Osteoblast (primary cell): ENCODE measurements around the gene SKAP1. TPM values are rescaled to one million over a fixed set of nuclear protein-coding genes. Genes with fewer than 3 reads are reported as not detected.

Source experiments
- DNase-seq: peaks from one replicate; pipeline ENCODE4 v3.0.0; 2011; ENCODE audit warnings: low spot score, mixed read lengths; ENCODE audit not compliant: insufficient read length; ENCODE audit errors: missing footprints
- H2AFZ ChIP-seq: 2 replicates; pipeline ENCODE4 v1.6.0; 2011; ENCODE audit warnings: mild to moderate bottlenecking, low read length
- H3K27ac ChIP-seq: 2 replicates; pipeline ENCODE4 v1.5.1; 2011; ENCODE audit warnings: mild to moderate bottlenecking, low read depth, low read length, moderate library complexity
- H3K27me3 ChIP-seq: 2 replicates; pipeline ENCODE4 v1.6.0; 2012; ENCODE audit warnings: mild to moderate bottlenecking, control low read depth, inconsistent platforms, low read length, moderate library complexity; ENCODE audit not compliant: insufficient read depth
- H3K36me3 ChIP-seq: 2 replicates; pipeline ENCODE4 v1.5.1; 2011; ENCODE audit warnings: mild to moderate bottlenecking, low read length, control low read depth, moderate library complexity; ENCODE audit not compliant: insufficient read depth
- H3K4me1 ChIP-seq: 2 replicates; pipeline ENCODE4 v1.5.1; 2011; ENCODE audit warnings: mild to moderate bottlenecking, low read length, control low read depth, moderate library complexity; ENCODE audit not compliant: insufficient read depth
- H3K4me2 ChIP-seq: 2 replicates; pipeline ENCODE4 v1.6.0; 2011; ENCODE audit warnings: mild to moderate bottlenecking, low read length; ENCODE audit not compliant: insufficient read depth
- H3K4me3 ChIP-seq: fragments of 200-600 bp; sonication (generic); 3 replicates; pipeline ENCODE4 v1.5.1; 2012; ENCODE audit warnings: mild to moderate bottlenecking, low read length, inconsistent platforms; ENCODE audit not compliant: insufficient read depth
- H3K79me2 ChIP-seq: 2 replicates; pipeline ENCODE4 v1.6.0; 2012; ENCODE audit warnings: mild to moderate bottlenecking, low read length, control low read depth, inconsistent platforms; ENCODE audit not compliant: insufficient read depth
- H3K9me3 ChIP-seq: 2 replicates; pipeline ENCODE4 v1.5.1; 2011; ENCODE audit warnings: low read depth, low read length, control low read depth
- H4K20me1 ChIP-seq: 2 replicates; pipeline ENCODE4 v1.6.0; 2012; ENCODE audit warnings: mild to moderate bottlenecking, low read length, control low read depth; ENCODE audit not compliant: insufficient read depth
- total RNA-seq: library from RNA; depleted of rRNA; stranded (reverse); fragments of >200 nt; gene quantifications from 2 replicates; pipeline ENCODE4 v1.2.3, GENCODE V29; 2012
- TF ChIP-seq, protein P1 (sequence below): IDR thresholded peaks from 2 replicates; pipeline ENCODE4 v1.5.1; 2011; ENCODE audit warnings: mild to moderate bottlenecking, low read depth, low read length, moderate library complexity; ENCODE audit errors: extremely low read depth

The SKAP1 gene
- total RNA-seq, 1 donor: not detected

DNA sequence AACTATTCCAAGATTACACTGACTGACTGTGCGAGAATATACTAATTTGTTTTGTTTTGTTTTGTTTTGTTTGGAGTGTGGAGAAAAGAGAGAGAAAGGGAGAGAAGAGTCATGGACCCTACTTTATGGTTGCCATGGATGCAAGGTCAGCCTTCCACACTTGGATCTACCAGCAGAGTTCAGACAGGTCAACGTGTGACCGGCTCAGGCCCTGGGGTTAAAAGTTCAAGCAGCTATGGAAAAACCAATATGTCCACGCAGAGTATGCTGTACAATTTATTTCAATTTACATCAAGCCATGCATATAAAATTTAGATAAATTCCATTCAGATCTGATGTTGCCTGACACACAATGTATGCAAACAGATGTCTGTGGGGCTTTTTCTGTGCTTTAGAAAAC is 122.8 kb downstream of the SKAP1 start:
- Histone ChIP-seq H3K4me1 (no peaks in the 10 kb centered on the region), H3K27me3 (peaks cover 95% of the 10 kb centered on the region), H3K9me3 (no peaks in the 10 kb centered on the region), H3K36me3 (no peaks in the 10 kb centered on the region), H3K4me2 (no peak overlapping the region), H3K27ac (no peak overlapping the region), H2AFZ (no peak overlapping the region), H3K4me3 (no peak overlapping the region), H3K79me2 (no peaks in the 10 kb centered on the region), H4K20me1 (no peaks in the 10 kb centered on the region)
- TF ChIP-seq, protein P1, sequence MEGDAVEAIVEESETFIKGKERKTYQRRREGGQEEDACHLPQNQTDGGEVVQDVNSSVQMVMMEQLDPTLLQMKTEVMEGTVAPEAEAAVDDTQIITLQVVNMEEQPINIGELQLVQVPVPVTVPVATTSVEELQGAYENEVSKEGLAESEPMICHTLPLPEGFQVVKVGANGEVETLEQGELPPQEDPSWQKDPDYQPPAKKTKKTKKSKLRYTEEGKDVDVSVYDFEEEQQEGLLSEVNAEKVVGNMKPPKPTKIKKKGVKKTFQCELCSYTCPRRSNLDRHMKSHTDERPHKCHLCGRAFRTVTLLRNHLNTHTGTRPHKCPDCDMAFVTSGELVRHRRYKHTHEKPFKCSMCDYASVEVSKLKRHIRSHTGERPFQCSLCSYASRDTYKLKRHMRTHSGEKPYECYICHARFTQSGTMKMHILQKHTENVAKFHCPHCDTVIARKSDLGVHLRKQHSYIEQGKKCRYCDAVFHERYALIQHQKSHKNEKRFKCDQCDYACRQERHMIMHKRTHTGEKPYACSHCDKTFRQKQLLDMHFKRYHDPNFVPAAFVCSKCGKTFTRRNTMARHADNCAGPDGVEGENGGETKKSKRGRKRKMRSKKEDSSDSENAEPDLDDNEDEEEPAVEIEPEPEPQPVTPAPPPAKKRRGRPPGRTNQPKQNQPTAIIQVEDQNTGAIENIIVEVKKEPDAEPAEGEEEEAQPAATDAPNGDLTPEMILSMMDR: no peak
- DNase-seq: no peak

DNA sequence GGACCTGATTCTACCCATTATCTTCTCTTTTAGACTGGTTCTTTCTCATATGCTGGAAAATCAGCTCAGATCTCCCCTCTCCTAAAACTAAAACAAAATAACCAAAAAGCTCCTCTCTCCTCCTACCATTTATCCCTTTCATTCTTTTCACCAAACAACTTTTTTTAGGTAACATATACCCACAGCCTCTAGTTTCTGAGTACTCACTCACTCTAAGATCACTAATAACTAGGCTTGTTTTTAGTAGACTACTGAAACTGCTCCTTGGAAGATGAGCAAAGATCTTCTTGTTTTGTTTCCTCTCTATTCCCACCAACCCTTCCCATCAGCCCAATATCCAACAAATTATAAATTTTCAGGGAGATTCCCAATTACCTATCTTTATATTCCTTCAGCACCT is 129.0 kb downstream of the SKAP1 start:
- peaks cover 86% of the 10 kb centered on the region for H3K27me3 ChIP-seq
- H3K36me3 ChIP-seq: no peaks in the 10 kb centered on the region
- no peaks in the 10 kb centered on the region for H3K79me2 ChIP-seq
- H3K27ac ChIP-seq: no peak overlapping the region
- TF ChIP-seq, protein P1: no peak
- no peak overlapping the region for H3K4me3 ChIP-seq
- no peaks in the 10 kb centered on the region for H4K20me1 ChIP-seq
- no peak overlapping the region for H3K4me2 ChIP-seq
- H3K4me1 ChIP-seq: no peaks in the 10 kb centered on the region
- no peaks in the 10 kb centered on the region for H3K9me3 ChIP-seq
- H2AFZ ChIP-seq: no peak overlapping the region
- no peak for DNase-seq

DNA sequence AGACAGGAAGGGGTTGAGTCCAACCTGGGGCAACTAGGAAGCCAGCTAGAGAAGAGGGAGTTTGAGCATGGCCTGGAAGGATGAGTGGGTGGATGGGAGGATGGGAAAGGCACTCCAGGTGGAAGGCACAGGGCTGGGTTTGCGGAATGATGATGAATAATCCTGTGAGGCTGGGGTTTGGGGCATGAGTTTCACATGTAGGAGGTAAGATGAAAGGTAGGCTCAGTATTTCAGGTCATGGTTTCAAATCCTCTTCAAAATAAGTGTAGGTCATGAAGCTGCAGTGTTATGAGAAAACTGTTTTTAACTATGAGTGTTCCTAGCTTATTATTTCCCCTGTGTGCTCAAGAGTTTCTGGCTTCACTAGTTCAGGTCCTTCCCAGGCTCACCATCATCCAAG is 130.3 kb downstream of the SKAP1 start:
- H3K27me3 ChIP-seq: peaks cover 81% of the 10 kb centered on the region
- TF ChIP-seq, protein P1: no peak
- no peaks in the 10 kb centered on the region for H3K79me2 ChIP-seq
- DNase-seq: no peak
- H3K36me3 ChIP-seq: no peaks in the 10 kb centered on the region
- H3K4me1 ChIP-seq: no peaks in the 10 kb centered on the region
- H3K9me3 ChIP-seq: no peaks in the 10 kb centered on the region
- H2AFZ ChIP-seq: no peak overlapping the region
- H4K20me1 ChIP-seq: no peaks in the 10 kb centered on the region
- H3K4me3 ChIP-seq: no peak overlapping the region
- H3K27ac ChIP-seq: no peak overlapping the region
- no peak overlapping the region for H3K4me2 ChIP-seq

DNA sequence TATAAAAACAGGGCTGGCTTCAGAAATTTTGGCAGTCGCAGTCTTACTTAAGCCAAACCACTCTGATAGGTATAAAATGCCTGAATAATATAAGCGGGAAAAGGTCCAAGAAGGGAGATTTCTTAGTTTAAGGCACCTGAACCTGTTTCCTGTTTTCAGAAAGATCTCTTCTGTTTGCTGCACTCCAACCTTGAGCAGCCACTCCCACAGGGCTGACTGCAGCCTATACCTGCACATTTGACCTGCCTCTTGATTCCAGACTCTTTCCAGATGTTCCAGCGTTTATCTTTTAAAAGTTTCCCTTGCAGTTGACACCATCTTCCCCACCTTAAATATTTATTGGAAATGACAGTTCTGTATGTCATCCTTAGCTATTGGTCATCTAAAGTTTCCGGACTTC is 132.2 kb downstream of the SKAP1 start:
- DNase-seq: no peak
- no peaks in the 10 kb centered on the region for H3K36me3 ChIP-seq
- no peak overlapping the region for H3K4me3 ChIP-seq
- no peak overlapping the region for H2AFZ ChIP-seq
- H3K4me1 ChIP-seq: no peaks in the 10 kb centered on the region
- no peaks in the 10 kb centered on the region for H3K79me2 ChIP-seq
- no peaks in the 10 kb centered on the region for H3K9me3 ChIP-seq
- no peak overlapping the region for H3K27ac ChIP-seq
- H3K4me2 ChIP-seq: no peak overlapping the region
- H4K20me1 ChIP-seq: no peaks in the 10 kb centered on the region
- H3K27me3 ChIP-seq: peaks cover 83% of the 10 kb centered on the region
- TF ChIP-seq, protein P1: no peak
